ENCODE data around the gene KAT2B. TPM values are rescaled to one million over a fixed set of nuclear protein-coding genes. Genes with fewer than 3 reads are reported as not detected.

Gene KAT2B
- total and polyA plus RNA-seq, 8 donors: 3.8 to 208 (median 20.3) TPM

DNA sequence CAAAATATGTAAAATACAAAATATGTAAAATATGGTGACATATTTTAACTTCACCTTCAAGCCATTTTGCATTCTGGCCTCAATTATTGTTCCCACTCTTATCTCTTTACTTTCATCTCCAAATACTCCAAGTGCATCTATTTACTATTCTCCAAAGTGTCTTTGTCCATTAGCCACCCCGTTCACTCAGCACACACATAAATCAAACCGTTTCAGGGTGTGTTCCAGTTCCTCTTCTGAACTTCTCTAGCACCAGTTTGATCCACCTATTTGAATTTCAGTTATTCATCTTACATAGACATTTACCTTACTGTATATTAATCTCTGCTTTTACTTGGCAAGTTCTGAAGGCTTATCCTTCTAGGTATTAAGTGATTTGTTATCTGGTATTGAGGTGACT lies 100.6 kb downstream of the KAT2B start:
- no peak for TF ChIP-seq POLR2A (IDR thresholded peaks at IDR 0.05)
- Histone ChIP-seq H3K4me3 (no peak overlapping the region), H3K9me3 (no peaks in the 10 kb centered on the region), H3K36me3 (peaks cover 14 to 58% (median 46%) of the 10 kb centered on the region in 4 donors), H3K4me1 (no peaks in the 10 kb centered on the region), H3K27ac (no peak overlapping the region), H3K27me3 (no peaks in the 10 kb centered on the region)
- DNase-seq: no peak
- intact Hi-C loops (cut with DNase I; ENCODE audit: low total_unique reads): no loop called here
- 33 to 51% (median 41%) methylated on average over 2 of the region's 2 CpGs for WGBS, 5 donors

DNA sequence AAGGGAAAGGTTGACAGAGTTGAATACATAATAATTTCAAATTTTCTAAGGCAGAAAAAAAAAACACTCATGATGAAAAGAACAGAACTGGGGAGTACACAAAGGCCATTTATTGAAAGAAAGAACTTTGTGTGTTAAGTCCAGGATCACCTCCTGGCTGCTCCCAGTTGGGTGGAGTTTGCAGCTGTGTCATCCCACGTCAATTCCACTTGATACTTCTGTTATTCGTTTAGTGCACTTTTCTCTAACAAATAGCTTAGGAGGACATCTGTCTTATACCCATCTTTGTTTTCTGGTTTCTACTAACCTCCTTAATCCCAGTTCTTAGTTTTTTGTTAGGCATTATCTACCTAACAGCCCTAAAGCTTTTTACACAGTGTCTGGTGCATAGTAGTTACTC lies 101.1 kb downstream of the KAT2B start:
- no peaks in the 10 kb centered on the region for H3K4me1 ChIP-seq
- H3K9me3 ChIP-seq: no peaks in the 10 kb centered on the region
- WGBS, 5 donors: 43 to 64% (median 55%) methylated on average over 2 of the region's 2 CpGs
- no peaks in the 10 kb centered on the region for H3K27me3 ChIP-seq
- DNase-seq: peak in 1 of 2 donors; percentile 26
- intact Hi-C loops (cut with DNase I; ENCODE audit: low total_unique reads): no loop called here
- TF ChIP-seq EP300 (IDR thresholded peaks at IDR 0.05) (no peak), POLR2AphosphoS5 (IDR thresholded peaks at IDR 0.05) (no peak), POLR2A (IDR thresholded peaks at IDR 0.05) (no peak)
- TF ChIP-seq, protein P1, sequence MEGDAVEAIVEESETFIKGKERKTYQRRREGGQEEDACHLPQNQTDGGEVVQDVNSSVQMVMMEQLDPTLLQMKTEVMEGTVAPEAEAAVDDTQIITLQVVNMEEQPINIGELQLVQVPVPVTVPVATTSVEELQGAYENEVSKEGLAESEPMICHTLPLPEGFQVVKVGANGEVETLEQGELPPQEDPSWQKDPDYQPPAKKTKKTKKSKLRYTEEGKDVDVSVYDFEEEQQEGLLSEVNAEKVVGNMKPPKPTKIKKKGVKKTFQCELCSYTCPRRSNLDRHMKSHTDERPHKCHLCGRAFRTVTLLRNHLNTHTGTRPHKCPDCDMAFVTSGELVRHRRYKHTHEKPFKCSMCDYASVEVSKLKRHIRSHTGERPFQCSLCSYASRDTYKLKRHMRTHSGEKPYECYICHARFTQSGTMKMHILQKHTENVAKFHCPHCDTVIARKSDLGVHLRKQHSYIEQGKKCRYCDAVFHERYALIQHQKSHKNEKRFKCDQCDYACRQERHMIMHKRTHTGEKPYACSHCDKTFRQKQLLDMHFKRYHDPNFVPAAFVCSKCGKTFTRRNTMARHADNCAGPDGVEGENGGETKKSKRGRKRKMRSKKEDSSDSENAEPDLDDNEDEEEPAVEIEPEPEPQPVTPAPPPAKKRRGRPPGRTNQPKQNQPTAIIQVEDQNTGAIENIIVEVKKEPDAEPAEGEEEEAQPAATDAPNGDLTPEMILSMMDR (IDR thresholded peaks at IDR 0.05): no peak
- H3K27ac ChIP-seq: peak overlapping the region in 1 of 5 donors; percentile 10
- H3K4me3 ChIP-seq: no peak overlapping the region
- peaks cover 14 to 58% (median 46%) of the 10 kb centered on the region in 4 donors for H3K36me3 ChIP-seq

DNA sequence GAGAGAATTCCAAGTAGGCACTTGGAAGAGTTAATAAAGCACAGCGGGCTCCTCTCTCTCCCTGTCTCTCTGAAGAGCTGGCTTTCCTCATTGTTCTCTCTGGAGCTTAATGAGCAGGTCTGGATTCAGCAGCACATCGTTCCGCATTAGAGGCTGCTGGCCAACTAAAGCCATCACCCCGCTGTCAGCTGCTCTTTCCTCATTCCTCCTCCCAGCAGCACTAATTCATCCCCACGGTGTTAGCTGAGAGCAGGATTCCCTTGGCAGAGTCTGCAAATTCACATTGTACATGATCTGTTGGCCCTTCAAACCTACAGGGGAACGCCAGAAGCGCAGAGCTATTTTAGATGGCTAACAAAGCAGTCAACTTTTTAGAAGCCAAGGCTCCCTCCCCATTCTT lies 101.6 kb downstream of the KAT2B start:
- intact Hi-C loops (cut with DNase I; ENCODE audit: low total_unique reads): no loop called here
- peak in 1 of 2 donors; percentile 88 for DNase-seq
- Histone ChIP-seq H3K27ac (peak overlapping the region in 1 of 5 donors; percentile 10), H3K36me3 (peaks cover 14 to 56% (median 45%) of the 10 kb centered on the region in 4 donors), H3K4me1 (peaks cover 0 to 4% (median 0%) of the 10 kb centered on the region in 4 donors), H3K9me3 (no peaks in the 10 kb centered on the region), H3K27me3 (no peaks in the 10 kb centered on the region), H3K4me3 (no peak overlapping the region)
- TF ChIP-seq POLR2AphosphoS5 (IDR thresholded peaks at IDR 0.05): no peak
- TF ChIP-seq, protein P1 (IDR thresholded peaks at IDR 0.05): no peak
- no peak for TF ChIP-seq EP300 (IDR thresholded peaks at IDR 0.05)
- no peak for TF ChIP-seq POLR2A (IDR thresholded peaks at IDR 0.05)
- 56 to 78% (median 64%) methylated on average over 7 of the region's 7 CpGs for WGBS, 5 donors

DNA sequence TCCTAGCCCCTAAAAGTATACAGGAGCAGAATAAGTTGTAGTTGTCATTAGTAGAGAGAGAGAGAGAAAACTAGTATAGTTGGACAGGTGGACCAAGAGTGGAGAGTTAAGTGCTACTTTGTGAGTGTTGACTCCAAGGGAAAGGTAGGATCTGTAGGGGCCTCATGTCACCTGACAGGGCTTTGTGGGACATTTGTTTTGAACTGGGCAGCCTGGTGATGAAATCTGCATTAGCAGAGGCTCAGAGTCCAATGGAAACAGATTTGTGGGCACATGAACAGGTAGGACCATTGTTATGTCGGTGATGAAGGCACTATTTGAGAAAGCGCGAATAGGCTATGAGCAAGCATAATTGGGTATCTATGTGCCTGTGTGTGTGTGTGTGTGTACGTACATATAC lies 102.3 kb downstream of the KAT2B start:
- H3K36me3 ChIP-seq: peaks cover 7 to 50% (median 40%) of the 10 kb centered on the region in 4 donors
- H3K4me3 ChIP-seq: no peak overlapping the region
- no peak for DNase-seq
- intact Hi-C loops (cut with DNase I; ENCODE audit: low total_unique reads): no loop called here
- peak overlapping the region in 1 of 5 donors; percentile 10 for H3K27ac ChIP-seq
- no peaks in the 10 kb centered on the region for H3K27me3 ChIP-seq
- no peak for TF ChIP-seq POLR2AphosphoS5 (IDR thresholded peaks at IDR 0.05)
- TF ChIP-seq, protein P1 (IDR thresholded peaks at IDR 0.05): no peak
- TF ChIP-seq EP300 (IDR thresholded peaks at IDR 0.05): no peak
- no peak for TF ChIP-seq POLR2A (IDR thresholded peaks at IDR 0.05)
- 98 to 100% (median 99%) methylated on average over 4 of the region's 4 CpGs for WGBS, 5 donors
- no peaks in the 10 kb centered on the region for H3K9me3 ChIP-seq
- H3K4me1 ChIP-seq: peaks cover 0 to 11% (median 0%) of the 10 kb centered on the region in 4 donors

DNA sequence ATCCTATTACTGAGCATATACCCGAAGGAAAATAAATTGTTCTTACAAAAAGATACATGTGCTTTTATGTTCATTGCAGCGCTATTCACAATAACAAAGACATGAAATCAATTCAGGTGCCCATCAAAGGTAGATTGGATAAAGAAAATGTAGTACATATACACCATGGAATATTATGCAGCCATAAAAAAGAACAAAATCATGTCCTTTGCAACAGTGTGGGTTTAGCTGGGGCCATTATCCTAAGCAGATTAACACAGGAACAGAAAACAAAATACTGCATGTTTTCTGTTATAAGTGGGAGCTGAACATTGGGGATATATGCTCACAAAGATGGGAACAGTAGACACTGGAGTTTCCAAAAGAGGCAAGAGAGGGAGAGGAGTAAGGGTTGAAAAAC lies 103.3 kb downstream of the KAT2B start:
- intact Hi-C loops (cut with DNase I; ENCODE audit: low total_unique reads): no loop called here

More for the DNA sequence above, 103.3 kb downstream of the KAT2B start:
- peaks cover 7 to 53% (median 44%) of the 10 kb centered on the region in 4 donors for H3K36me3 ChIP-seq
- no peaks in the 10 kb centered on the region for H3K9me3 ChIP-seq
- no peak overlapping the region for H3K4me3 ChIP-seq
- DNase-seq: no peak
- no peaks in the 10 kb centered on the region for H3K27me3 ChIP-seq
- H3K27ac ChIP-seq: no peak overlapping the region
- TF ChIP-seq, protein P1 (IDR thresholded peaks at IDR 0.05): no peak
- no peak for TF ChIP-seq POLR2A (IDR thresholded peaks at IDR 0.05)
- no peak for TF ChIP-seq EP300 (IDR thresholded peaks at IDR 0.05)
- TF ChIP-seq POLR2AphosphoS5 (IDR thresholded peaks at IDR 0.05): no peak
- H3K4me1 ChIP-seq: peaks cover 0 to 14% (median 0%) of the 10 kb centered on the region in 4 donors
- WGBS, 5 donors: 95 to 99% (median 97%) methylated on average over 2 of the region's 2 CpGs
